Measurements from ENCODE around the gene ERGIC1.
"Not testable (repeated sequence)": the region's sequence is repeated elsewhere in the genome, so short reads cannot be mapped to it uniquely, and the experiment has no call there.

ERGIC1 gene

GRCh38 chr5:172849606-172850453 lies 15.8 kb downstream of the ERGIC1 start:
- no peak for DNase-seq

DNA sequence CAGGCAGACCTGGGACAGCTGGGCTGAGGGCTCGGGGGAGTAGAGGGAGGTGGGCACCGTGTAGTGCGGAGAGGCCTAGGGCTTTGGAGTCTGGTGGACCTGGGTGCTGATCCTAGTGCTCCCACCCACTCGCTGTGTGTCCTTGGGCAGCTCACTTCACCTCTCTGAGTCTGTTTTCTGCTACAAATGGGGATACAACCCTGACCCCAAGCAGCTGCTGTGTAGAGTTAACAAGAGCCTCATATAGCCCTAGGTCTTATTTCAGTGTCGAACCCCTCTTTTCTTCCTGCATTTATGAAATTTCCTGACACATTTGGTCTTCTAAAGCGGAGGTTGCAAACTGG lies 16.4 kb downstream of the ERGIC1 start:
- no peak for DNase-seq

- DNase-seq, result not testable (repeated sequence)
Measured at GRCh38 chr5:172851254-172851653, 17.2 kb downstream of the ERGIC1 start.

- DNase-seq, result no peak
Measured at GRCh38 chr5:172852490-172853354, 18.7 kb downstream of the ERGIC1 start.

DNA sequence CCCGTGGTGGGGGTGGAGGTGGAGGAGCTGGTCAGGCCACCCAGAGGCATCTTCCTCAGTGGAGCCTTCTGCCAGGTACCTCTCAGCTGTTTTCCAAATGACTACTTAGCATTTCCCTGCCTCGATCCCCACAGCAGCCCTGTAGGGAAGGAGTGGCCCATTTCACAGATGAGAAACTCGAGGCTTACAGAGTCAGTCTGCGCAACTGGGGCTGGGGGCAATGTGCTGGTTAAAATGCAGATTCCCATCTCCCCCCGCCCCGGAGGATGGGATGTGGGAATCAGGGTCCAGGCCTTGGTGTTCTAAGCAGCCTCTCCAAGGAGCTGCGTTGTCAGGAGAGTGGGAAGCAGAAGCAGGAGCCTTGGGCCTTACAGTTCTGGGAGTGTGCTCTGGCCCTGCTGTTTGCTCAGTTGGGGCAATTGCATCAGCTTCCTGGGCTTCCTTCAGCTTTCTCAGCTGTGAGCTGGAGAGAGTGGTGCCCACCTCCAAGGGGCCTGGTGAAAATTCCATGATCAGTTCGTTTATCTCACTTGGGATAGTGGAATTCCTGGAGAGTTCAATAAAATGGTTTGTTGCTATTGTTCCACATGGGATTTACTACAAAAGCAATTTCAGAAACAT lies 19.4 kb downstream of the ERGIC1 start:
- DNase-seq, result no peak

DNA sequence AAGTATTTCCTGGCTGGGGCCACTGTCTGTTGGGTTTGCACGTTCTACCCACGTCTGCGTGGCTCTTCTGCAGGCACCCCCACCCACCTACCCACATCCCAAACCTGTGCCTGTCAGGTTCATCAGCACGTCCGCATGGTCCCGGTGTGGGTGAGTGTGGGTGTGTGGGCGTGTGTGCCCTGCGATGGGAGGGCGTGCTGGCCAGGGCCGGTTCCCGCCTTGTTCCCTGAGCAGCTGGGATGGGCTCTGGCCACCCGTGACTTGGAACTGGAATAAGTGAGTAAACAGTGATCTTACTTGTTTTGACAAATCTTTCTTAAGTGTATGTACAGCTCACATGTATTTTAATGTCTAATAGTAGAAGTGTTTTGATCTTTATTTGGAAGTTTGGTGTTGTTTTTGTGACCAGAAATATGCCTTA lies 20.4 kb downstream of the ERGIC1 start:
- no peak for DNase-seq

DNA sequence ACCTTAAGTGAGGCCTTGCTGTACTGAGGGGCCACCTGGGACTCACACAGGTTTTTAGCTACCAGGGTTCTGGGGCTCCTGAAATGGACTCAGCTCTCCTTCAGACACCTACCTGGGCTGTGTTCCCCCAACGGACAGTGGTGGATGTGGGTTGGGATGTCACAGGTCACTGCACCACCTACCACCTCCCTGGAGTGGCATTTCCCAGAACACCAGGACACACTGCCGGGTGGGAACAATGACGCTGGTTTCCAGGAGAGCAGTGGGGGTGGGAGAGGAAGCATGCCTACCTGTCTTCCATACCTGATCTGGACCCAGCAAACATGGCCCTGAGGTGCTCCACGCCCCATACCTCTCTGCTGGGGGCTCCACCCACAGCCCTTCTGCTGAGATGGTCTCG lies 20.9 kb downstream of the ERGIC1 start:
- no peak for DNase-seq

- DNase-seq, result no peak
Measured at GRCh38 chr5:172855597-172856292, 21.7 kb downstream of the ERGIC1 start.

DNA sequence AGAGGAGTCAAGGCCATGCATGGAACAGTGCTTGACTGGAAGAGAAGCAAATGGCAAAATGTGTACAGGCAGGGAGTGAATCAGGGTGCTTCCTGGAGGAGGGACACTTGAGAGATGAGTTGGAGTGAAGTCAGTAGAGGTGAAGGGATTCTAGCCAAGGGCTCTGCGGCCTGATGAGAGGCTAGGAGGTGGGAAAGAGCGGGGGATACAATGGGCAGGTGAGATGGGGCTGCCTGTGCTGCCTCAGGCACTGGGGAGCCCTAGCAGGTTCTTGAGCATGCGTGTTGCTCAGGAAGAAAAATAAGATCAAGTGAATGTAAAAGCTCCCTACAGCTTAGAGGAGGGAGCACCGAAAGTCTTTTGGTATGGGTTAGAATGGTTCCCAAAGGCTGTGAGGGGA lies 22.3 kb downstream of the ERGIC1 start:
- no peak for DNase-seq

DNA sequence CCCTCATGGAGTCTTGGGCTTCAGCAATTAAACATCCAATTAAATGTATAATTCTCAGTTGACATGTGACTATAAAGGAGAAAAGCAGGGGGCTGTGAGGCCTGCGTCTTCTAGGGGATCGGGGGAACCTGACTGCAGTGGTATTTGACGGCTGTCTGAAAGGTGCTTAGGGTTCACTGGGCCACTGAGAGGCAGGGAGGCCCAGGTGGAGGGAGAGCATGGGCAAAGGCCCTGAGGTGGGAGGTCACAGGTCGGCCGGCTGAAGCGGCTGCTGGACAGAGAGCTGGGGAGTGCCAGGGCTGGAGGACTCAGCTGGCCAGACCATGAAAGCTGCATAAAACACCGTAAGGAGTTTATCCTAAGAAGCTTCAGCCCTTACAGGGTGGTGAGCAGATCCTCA lies 23.9 kb downstream of the ERGIC1 start:
- no peak for DNase-seq

DNA sequence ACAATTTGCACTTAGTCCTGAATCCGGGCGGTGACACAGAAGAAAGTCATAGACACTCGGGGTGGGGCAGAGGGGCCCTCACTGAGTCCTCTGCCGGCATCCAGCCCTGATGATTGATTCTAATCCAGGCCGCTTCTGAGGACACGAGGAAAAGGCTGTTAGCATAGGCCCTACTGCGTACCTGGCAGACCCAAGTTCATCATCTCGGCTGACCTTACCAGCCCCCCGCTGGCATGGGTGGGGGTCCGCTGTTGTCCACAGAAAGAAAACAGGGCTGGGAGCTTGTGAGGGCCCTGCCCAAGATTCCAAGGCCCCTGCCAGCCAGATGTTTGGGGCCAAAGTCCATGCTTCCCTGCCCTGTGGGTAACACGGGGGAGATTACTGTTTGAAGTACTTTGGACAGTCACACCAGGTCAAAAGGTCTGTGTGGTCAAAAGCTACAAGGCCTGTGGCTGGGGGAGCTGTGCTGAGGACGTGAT lies 24.5 kb downstream of the ERGIC1 start:
- DNase-seq, result no peak

- no peak for DNase-seq
Measured at GRCh38 chr5:172858990-172859811, 25.1 kb downstream of the ERGIC1 start.

DNA sequence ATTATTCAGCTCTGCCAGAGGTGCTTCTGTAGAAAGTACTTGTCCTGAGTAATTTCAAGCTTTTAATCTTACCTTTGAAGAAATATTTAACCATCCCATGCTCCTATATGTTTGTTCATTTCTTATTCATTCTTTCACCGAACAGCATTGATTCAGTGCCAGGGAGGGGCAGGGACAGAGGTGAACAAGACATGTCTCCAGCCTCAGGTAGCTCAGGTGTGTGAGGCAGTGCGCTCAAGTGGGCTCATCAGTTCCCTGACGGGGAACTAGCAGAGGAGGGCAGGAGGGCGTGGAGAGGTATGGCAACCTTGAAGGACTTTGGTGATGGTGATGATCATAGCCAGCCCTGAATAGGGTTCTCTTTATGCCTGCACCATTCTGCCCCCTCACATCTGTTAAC lies 25.9 kb downstream of the ERGIC1 start:
- no peak for DNase-seq

GRCh38 chr5:172860520-172861443 lies 26.7 kb downstream of the ERGIC1 start:
- DNase-seq, result no peak

DNA sequence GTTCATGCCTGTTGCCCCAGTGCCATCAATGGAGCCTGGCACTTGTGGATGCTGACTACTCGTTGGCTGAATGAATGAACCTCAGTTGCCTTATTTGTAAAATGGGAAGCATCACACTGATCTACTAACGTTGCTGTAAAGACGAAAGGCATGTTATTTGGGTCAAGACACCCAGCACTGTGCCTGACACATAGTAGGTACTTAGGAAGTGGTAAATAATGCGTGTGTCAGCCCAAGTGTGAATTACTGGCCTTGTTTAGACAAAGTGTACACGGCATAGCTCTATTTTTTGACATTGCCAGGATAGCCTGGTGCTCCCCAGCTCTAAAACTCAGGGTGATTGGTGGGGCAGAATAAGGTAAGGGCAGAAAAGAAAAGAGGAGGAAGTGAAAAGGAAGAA lies 27.4 kb downstream of the ERGIC1 start:
- no peak for DNase-seq

DNA sequence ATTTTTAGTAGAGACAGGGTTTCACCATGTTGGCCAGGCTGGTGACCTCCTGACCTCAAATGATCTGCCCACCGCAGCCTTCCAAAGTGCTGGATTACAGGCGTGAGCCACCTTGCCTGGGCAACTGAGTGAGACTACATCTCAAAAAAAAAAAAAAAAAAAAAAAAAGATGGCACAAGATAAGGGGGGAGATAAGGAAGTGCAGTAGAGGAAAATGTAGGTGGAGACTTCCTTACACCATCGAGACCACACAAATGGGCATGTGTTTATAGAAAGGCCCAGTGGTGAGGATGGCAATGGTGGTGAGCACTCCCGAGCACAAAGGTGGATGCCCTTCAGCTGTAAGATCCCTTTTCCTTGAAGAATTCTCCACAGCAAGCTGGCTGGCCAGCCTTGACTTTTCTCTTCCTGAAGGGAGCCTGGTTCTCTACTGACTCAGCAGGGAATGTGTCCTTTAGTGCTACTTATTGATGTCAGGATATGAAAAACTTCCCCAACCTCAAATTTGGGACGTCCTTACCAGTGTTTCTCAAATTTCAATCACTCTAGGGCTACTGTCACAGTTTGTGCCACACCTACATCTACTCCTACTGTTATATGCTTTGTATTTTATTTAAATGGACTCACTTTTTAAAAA lies 28.2 kb downstream of the ERGIC1 start:
- DNase-seq, result no peak

DNA sequence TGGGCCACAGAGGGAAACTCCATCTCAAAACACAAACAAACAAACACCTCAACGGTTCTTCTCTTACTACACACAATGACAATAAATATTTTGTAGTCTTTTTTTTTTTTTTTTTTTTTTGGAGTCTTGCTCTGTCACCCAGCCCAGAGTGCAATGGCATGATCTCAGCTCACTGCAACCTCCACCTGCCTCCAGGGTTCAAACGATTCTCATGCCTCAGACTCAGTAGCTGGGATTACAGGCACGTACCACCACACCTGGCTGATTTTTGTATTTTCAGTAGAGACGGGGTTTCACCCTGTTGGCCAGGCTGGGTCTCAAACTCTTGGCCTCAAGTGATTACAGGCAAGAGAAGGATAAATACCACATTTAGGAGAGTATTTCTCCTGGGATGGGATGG lies 30.1 kb downstream of the ERGIC1 start:
- DNase-seq, result not testable (repeated sequence)

DNA sequence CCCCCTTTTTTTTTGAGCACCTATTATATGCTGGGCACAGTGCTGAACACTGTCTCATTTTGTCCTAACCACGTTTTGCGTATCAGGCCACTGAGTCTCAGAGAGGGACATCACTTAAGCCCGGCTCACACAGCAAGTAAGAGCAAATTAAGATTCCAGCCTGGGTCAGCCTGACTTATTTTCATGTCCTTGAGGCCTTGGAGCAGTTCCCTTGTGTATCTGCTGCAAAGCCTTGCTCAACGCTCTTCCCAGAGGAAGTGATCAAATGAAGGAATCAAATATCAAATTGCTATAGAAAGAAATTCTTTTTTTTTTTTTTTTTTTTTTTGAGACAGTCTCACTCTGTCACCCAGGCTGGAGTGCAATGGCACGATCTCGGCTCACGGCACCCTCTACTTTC lies 30.7 kb downstream of the ERGIC1 start:
- no peak for DNase-seq

DNA sequence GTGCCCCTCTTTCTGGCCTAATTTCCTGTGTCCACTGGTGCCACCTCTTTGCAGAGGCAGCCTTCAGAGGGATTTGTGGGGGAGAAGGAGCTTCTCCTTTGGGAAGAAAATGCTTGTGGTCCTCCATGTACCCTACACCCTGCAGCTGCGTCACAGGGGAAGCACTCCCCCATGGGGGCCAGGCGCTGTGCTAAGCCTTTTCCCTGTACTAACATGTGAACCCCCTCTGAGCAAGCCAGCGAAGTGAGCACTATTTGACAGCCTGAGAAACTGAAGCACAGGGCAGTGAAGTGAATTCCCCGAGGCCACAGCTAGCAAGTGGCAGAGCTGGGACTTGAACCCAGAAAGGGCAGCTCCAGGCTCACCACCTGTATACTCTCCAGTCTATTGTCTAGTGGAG lies 32.3 kb downstream of the ERGIC1 start:
- no peak for DNase-seq
